SK-N-SH (cell line): ENCODE data around the gene LCN15. TPM values are rescaled to one million over a fixed set of nuclear protein-coding genes. Genes with fewer than 3 reads are reported as not detected.

Experiments used
- CTCF ChIP-seq: fragments of 200-600 bp; sonication (generic); IDR thresholded peaks from 2 replicates; pipeline ENCODE4 v1.6.1; 2017; ENCODE audit warnings: antibody characterized with exemption, mild to moderate bottlenecking, moderate library complexity
- ELF1 ChIP-seq: IDR thresholded peaks from 2 replicates; pipeline ENCODE4 v1.4.0; 2012
- EP300 ChIP-seq, 2 experiments: IDR thresholded peaks; 2 replicates each; pipeline versions ENCODE4 v1.4.0 to v1.6.1; 2012; ENCODE audit warnings: borderline replicate concordance in 1 of 2, low read depth in 1 of 2, low read length in 1 of 2
- EZH2phosphoT487 ChIP-seq: fragments of 200-600 bp; sonication (generic); IDR thresholded peaks from 2 replicates; pipeline ENCODE4 v1.6.1; 2017; ENCODE audit warnings: low read depth, mixed run types, mild to moderate bottlenecking, antibody characterized with exemption, moderate library complexity, borderline replicate concordance
- FOSL2 ChIP-seq: IDR thresholded peaks from 2 replicates; pipeline ENCODE4 v1.4.0; 2012; ENCODE audit warnings: low read depth, mild to moderate bottlenecking, moderate library complexity, borderline replicate concordance
- FOXJ3 ChIP-seq: sonication (generic); formaldehyde crosslinking; IDR thresholded peaks from 2 replicates; pipeline ENCODE4 v1.5.1; 2020; ENCODE audit warnings: mild to moderate bottlenecking, missing genetic modification reagents
- FOXM1 ChIP-seq: IDR thresholded peaks from 2 replicates; pipeline ENCODE4 v1.4.0; 2012; ENCODE audit warnings: low read depth, mild to moderate bottlenecking
- GABPA ChIP-seq: IDR thresholded peaks from 2 replicates; pipeline ENCODE4 v1.4.0; 2012; ENCODE audit warnings: low read depth, mild to moderate bottlenecking
- GATA2 ChIP-seq: sonication (generic); formaldehyde crosslinking; IDR thresholded peaks from 2 replicates; pipeline ENCODE4 v1.5.0; 2020; ENCODE audit warnings: mild to moderate bottlenecking, missing genetic modification reagents
- MXI1 ChIP-seq: IDR thresholded peaks from 2 replicates; pipeline ENCODE4 v1.6.1; 2012; ENCODE audit warnings: mild to moderate bottlenecking, low read depth, low read length, improper control_type of control experiment
- RCOR1 ChIP-seq: fragments of 150-350 bp; IDR thresholded peaks from 2 replicates; pipeline ENCODE4 v1.6.1; 2017; ENCODE audit warnings: antibody characterized with exemption, low read length
- SIN3A ChIP-seq: IDR thresholded peaks from 2 replicates; pipeline ENCODE4 v1.6.1; 2012; ENCODE audit warnings: low read depth, mild to moderate bottlenecking, low read length, moderate library complexity, borderline replicate concordance
- YY1 ChIP-seq: IDR thresholded peaks from 2 replicates; pipeline ENCODE4 v1.4.0; 2012; ENCODE audit warnings: low read depth, mild to moderate bottlenecking
- polyA plus RNA-seq, 3 experiments: library from polyadenylated mRNA; depleted of rRNA; stranded (reverse); fragments of >200 nt; gene quantifications; 2 replicates each; pipeline ENCODE4 v1.2.3, GENCODE V29; 2012
- TF ChIP-seq, protein P1 (sequence below): IDR thresholded peaks from 2 replicates; pipeline ENCODE4 v1.6.1; 2012; ENCODE audit warnings: mild to moderate bottlenecking, low read depth, low read length, moderate library complexity
- TF ChIP-seq, protein P2 (sequence below): IDR thresholded peaks from 2 replicates; pipeline ENCODE4 v1.4.0; 2012; ENCODE audit warnings: low read depth, borderline replicate concordance

Gene LCN15
- polyA plus RNA-seq, 1 of the 3 experiments (the other 2 are of a cell fraction), result 0.08 TPM

- TF ChIP-seq, protein P1, sequence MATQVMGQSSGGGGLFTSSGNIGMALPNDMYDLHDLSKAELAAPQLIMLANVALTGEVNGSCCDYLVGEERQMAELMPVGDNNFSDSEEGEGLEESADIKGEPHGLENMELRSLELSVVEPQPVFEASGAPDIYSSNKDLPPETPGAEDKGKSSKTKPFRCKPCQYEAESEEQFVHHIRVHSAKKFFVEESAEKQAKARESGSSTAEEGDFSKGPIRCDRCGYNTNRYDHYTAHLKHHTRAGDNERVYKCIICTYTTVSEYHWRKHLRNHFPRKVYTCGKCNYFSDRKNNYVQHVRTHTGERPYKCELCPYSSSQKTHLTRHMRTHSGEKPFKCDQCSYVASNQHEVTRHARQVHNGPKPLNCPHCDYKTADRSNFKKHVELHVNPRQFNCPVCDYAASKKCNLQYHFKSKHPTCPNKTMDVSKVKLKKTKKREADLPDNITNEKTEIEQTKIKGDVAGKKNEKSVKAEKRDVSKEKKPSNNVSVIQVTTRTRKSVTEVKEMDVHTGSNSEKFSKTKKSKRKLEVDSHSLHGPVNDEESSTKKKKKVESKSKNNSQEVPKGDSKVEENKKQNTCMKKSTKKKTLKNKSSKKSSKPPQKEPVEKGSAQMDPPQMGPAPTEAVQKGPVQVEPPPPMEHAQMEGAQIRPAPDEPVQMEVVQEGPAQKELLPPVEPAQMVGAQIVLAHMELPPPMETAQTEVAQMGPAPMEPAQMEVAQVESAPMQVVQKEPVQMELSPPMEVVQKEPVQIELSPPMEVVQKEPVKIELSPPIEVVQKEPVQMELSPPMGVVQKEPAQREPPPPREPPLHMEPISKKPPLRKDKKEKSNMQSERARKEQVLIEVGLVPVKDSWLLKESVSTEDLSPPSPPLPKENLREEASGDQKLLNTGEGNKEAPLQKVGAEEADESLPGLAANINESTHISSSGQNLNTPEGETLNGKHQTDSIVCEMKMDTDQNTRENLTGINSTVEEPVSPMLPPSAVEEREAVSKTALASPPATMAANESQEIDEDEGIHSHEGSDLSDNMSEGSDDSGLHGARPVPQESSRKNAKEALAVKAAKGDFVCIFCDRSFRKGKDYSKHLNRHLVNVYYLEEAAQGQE, result no peak
- TF ChIP-seq ELF1 (peak; percentile 25; the same call in 1 of the 2 replicates), FOXJ3 (CRISPR knock-in tag) (no peak), GABPA (no peak), SIN3A (0 out of 2 replicates have a peak, but pooled peaks have one; percentile 19), FOSL2 (no peak), EZH2phosphoT487 (no peak), YY1 (peak; percentile 87), GATA2 (CRISPR knock-in tag) (no peak), MXI1 (no peak), FOXM1 (no peak), CTCF (no peak), RCOR1 (no peak), EP300 (IDR thresholded peaks at IDR 0.05; ENCODE audit: borderline replicate concordance in 1 of 2, low read depth in 1 of 2, low read length in 1 of 2) (no peak)
- TF ChIP-seq, protein P2, sequence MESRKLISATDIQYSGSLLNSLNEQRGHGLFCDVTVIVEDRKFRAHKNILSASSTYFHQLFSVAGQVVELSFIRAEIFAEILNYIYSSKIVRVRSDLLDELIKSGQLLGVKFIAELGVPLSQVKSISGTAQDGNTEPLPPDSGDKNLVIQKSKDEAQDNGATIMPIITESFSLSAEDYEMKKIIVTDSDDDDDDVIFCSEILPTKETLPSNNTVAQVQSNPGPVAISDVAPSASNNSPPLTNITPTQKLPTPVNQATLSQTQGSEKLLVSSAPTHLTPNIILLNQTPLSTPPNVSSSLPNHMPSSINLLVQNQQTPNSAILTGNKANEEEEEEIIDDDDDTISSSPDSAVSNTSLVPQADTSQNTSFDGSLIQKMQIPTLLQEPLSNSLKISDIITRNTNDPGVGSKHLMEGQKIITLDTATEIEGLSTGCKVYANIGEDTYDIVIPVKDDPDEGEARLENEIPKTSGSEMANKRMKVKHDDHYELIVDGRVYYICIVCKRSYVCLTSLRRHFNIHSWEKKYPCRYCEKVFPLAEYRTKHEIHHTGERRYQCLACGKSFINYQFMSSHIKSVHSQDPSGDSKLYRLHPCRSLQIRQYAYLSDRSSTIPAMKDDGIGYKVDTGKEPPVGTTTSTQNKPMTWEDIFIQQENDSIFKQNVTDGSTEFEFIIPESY, result no peak
- TF ChIP-seq, all 33 proteins: peak for 7
Measured at GRCh38 chr9:136807281-136808074, 43.2 kb upstream of the LCN15 start, which contains the start of gene RABL6 (continued).
